SK-N-SH (cell line): ENCODE measurements around the gene GDPD3. TPM values are rescaled to one million over a fixed set of nuclear protein-coding genes. Genes with fewer than 3 reads are reported as not detected.

Experiments used
- CTCF ChIA-PET: fragments of 300-600, 350-600 bp; formaldehyde crosslinking; extraction: SDS; loops from one replicate; lab custom pipeline; 2021; lab: Yijun Ruan, JAX
- POLR2A ChIA-PET: fragments of 350-600 bp; sonication (Branson Sonifier 250); formaldehyde crosslinking; extraction: SDS; loops from one replicate; lab custom pipeline; 2020; ENCODE audit warnings: antibody characterized with exemption, inconsistent platforms; lab: Yijun Ruan, JAX
- DNase-seq: peaks from one replicate; pipeline ENCODE4 v3.0.0; 2012
- H2AFZ ChIP-seq: fragments of 200-600 bp; sonication (generic); 2 replicates; pipeline ENCODE4 v1.8.1; 2016; ENCODE audit warnings: antibody characterized with exemption, mild to moderate bottlenecking, low read depth
- H3F3A ChIP-seq: fragments of 200-600 bp; sonication (generic); replicated peaks from 2 replicates; pipeline ENCODE3; 2016; ENCODE audit warnings: antibody characterized with exemption, mild to moderate bottlenecking; ENCODE audit not compliant: insufficient read depth
- H3K27ac ChIP-seq, 2 experiments: fragments of 200-500 bp in 1 of 2; fragments of 200-600 bp in 1 of 2; sonication (Bioruptor generic) in 1 of 2; sonication (generic), shearing (Covaris generic) in 1 of 2; 2 replicates each; pipeline versions ENCODE4 v1.5.1 to v1.6.1; 2014 to 2016; ENCODE audit warnings: low read depth in 2 of 2, inconsistent platforms in 1 of 2, low read length in 1 of 2, mild to moderate bottlenecking in 1 of 2, mixed read lengths in 1 of 2
- H3K27me3 ChIP-seq: fragments of 200-600 bp; sonication (generic), shearing (Covaris generic); 2 replicates; pipeline ENCODE4 v1.6.1; 2016; ENCODE audit warnings: mixed run types; ENCODE audit not compliant: insufficient read depth
- H3K36me3 ChIP-seq, 2 experiments: fragments of 200-500 bp in 1 of 2; fragments of 200-600 bp in 1 of 2; sonication (Bioruptor generic) in 1 of 2; sonication (generic) in 1 of 2; replicated peaks in 1 of 2; 2 replicates each; pipeline versions ENCODE3 to v1.5.1; 2014 to 2016; ENCODE audit warnings: low read length in 1 of 2, mild to moderate bottlenecking in 1 of 2; ENCODE audit not compliant: insufficient read depth in 2 of 2, control insufficient read depth in 1 of 2
- H3K4me1 ChIP-seq, 2 experiments: fragments of 200-500 bp in 1 of 2; fragments of 200-600 bp in 1 of 2; sonication (Bioruptor generic) in 1 of 2; sonication (generic), shearing (Covaris generic) in 1 of 2; 2 replicates each; pipeline versions ENCODE4 v1.5.1 to v1.6.1; 2014 to 2016; ENCODE audit warnings: low read depth in 1 of 2, low read length in 1 of 2, mixed run types in 1 of 2; ENCODE audit not compliant: insufficient read depth in 2 of 2, control insufficient read depth in 1 of 2
- H3K4me2 ChIP-seq: fragments of 200-600 bp; sonication (generic), shearing (Covaris generic); 2 replicates; pipeline ENCODE4 v1.6.1; 2017; ENCODE audit warnings: mixed run types
- H3K4me3 ChIP-seq, 2 experiments: fragments of 200-500 bp in 1 of 2; fragments of 200-600 bp in 1 of 2; sonication (Bioruptor generic) in 1 of 2; sonication (generic), shearing (Covaris generic) in 1 of 2; 2 replicates each; pipeline versions ENCODE4 v1.5.1 to v1.8.1; 2014 to 2016; ENCODE audit warnings: low read depth in 2 of 2, inconsistent platforms in 1 of 2, low read length in 1 of 2, mild to moderate bottlenecking in 1 of 2, mixed read lengths in 1 of 2, moderate library complexity in 1 of 2
- H3K79me2 ChIP-seq: fragments of 200-600 bp; sonication (generic); 2 replicates; pipeline ENCODE4 v1.8.1; 2017; ENCODE audit warnings: mild to moderate bottlenecking; ENCODE audit not compliant: insufficient read depth
- H3K9ac ChIP-seq: fragments of 200-600 bp; sonication (generic); 2 replicates; pipeline ENCODE4 v1.6.1; 2017; ENCODE audit warnings: mixed run types
- H3K9me2 ChIP-seq: fragments of 200-600 bp; sonication (generic); 2 replicates; pipeline ENCODE4 v1.6.1; 2017; ENCODE audit warnings: mixed run types
- H3K9me3 ChIP-seq: fragments of 200-600 bp; sonication (generic); 2 replicates; pipeline ENCODE4 v1.6.1; 2017; ENCODE audit warnings: mixed run types, mild to moderate bottlenecking, moderate library complexity
- H4K20me1 ChIP-seq: fragments of 200-600 bp; sonication (generic); 2 replicates; pipeline ENCODE4 v1.6.1; 2017; ENCODE audit warnings: mild to moderate bottlenecking, mixed run types; ENCODE audit not compliant: insufficient read depth
- CHD2 ChIP-seq: fragments of 150-350 bp; IDR thresholded peaks from 2 replicates; pipeline ENCODE4 v1.6.1; 2018; ENCODE audit warnings: low read length; ENCODE audit not compliant: partially characterized antibody
- CTCF ChIP-seq: fragments of 200-600 bp; sonication (generic); IDR thresholded peaks from 2 replicates; pipeline ENCODE4 v1.6.1; 2017; ENCODE audit warnings: antibody characterized with exemption, mild to moderate bottlenecking, moderate library complexity
- EZH2phosphoT487 ChIP-seq: fragments of 200-600 bp; sonication (generic); IDR thresholded peaks from 2 replicates; pipeline ENCODE4 v1.6.1; 2017; ENCODE audit warnings: low read depth, mixed run types, mild to moderate bottlenecking, antibody characterized with exemption, moderate library complexity, borderline replicate concordance
- FOSL2 ChIP-seq: IDR thresholded peaks from 2 replicates; pipeline ENCODE4 v1.4.0; 2012; ENCODE audit warnings: low read depth, mild to moderate bottlenecking, moderate library complexity, borderline replicate concordance
- FOXJ3 ChIP-seq: sonication (generic); formaldehyde crosslinking; IDR thresholded peaks from 2 replicates; pipeline ENCODE4 v1.5.1; 2020; ENCODE audit warnings: mild to moderate bottlenecking, missing genetic modification reagents
- GABPA ChIP-seq: IDR thresholded peaks from 2 replicates; pipeline ENCODE4 v1.4.0; 2012; ENCODE audit warnings: low read depth, mild to moderate bottlenecking
- GATA2 ChIP-seq: sonication (generic); formaldehyde crosslinking; IDR thresholded peaks from 2 replicates; pipeline ENCODE4 v1.5.0; 2020; ENCODE audit warnings: mild to moderate bottlenecking, missing genetic modification reagents
- IRF3 ChIP-seq: fragments of 150-350 bp; IDR thresholded peaks from 2 replicates; pipeline ENCODE4 v1.6.1; 2016; ENCODE audit warnings: mild to moderate bottlenecking, low read depth, low read length
- JUND ChIP-seq: IDR thresholded peaks from 2 replicates; pipeline ENCODE4 v1.4.0; 2012
- MEF2A ChIP-seq: IDR thresholded peaks from 2 replicates; pipeline ENCODE4 v1.4.0; 2012; ENCODE audit warnings: low read depth, borderline replicate concordance
- MXI1 ChIP-seq: IDR thresholded peaks from 2 replicates; pipeline ENCODE4 v1.6.1; 2012; ENCODE audit warnings: mild to moderate bottlenecking, low read depth, low read length, improper control_type of control experiment
- NFIC ChIP-seq: IDR thresholded peaks from 2 replicates; pipeline ENCODE4 v1.4.0; 2012; ENCODE audit warnings: borderline replicate concordance
- NRF1 ChIP-seq: IDR thresholded peaks from 2 replicates; pipeline ENCODE4 v1.6.1; 2012; ENCODE audit warnings: low read depth, mild to moderate bottlenecking, low read length
- POLR2AphosphoS5 ChIP-seq: IDR thresholded peaks from 2 replicates; pipeline ENCODE4 v1.6.1; 2012; ENCODE audit warnings: low read depth, low read length
- RAD21 ChIP-seq: IDR thresholded peaks from 2 replicates; pipeline ENCODE4 v1.6.1; 2012; ENCODE audit warnings: mild to moderate bottlenecking, low read length
- RCOR1 ChIP-seq: fragments of 150-350 bp; IDR thresholded peaks from 2 replicates; pipeline ENCODE4 v1.6.1; 2017; ENCODE audit warnings: antibody characterized with exemption, low read length
- RXRA ChIP-seq: IDR thresholded peaks from 2 replicates; pipeline ENCODE4 v1.4.0; 2012; ENCODE audit warnings: low read depth, mild to moderate bottlenecking, borderline replicate concordance
- SIN3A ChIP-seq: IDR thresholded peaks from 2 replicates; pipeline ENCODE4 v1.6.1; 2012; ENCODE audit warnings: low read depth, mild to moderate bottlenecking, low read length, moderate library complexity, borderline replicate concordance
- SMC3 ChIP-seq: IDR thresholded peaks from 2 replicates; pipeline ENCODE4 v1.6.1; 2012; ENCODE audit warnings: low read depth, low read length, improper control_type of control experiment
- TAF1 ChIP-seq: IDR thresholded peaks from 2 replicates; pipeline ENCODE4 v1.6.1; 2012; ENCODE audit warnings: low read depth, mild to moderate bottlenecking, low read length, moderate library complexity, borderline replicate concordance
- TCF12 ChIP-seq: IDR thresholded peaks from 2 replicates; pipeline ENCODE4 v1.4.0; 2012
- TEAD4 ChIP-seq: IDR thresholded peaks from 2 replicates; pipeline ENCODE4 v1.4.0; 2012; ENCODE audit warnings: mild to moderate bottlenecking, borderline replicate concordance; ENCODE audit not compliant: insufficient read depth
- USF1 ChIP-seq: IDR thresholded peaks from 2 replicates; pipeline ENCODE4 v1.4.0; 2012; ENCODE audit warnings: low read depth, borderline replicate concordance
- YY1 ChIP-seq: IDR thresholded peaks from 2 replicates; pipeline ENCODE4 v1.4.0; 2012; ENCODE audit warnings: low read depth, mild to moderate bottlenecking
- WGBS: methylation state at CpG from one replicate; pipeline ENCODE4 v1.1.6; 2017; ENCODE audit warnings: low lambda C conversion rate; 5-methylcytosine and 5-hydroxymethylcytosine counted together
- polyA plus RNA-seq, 3 experiments: library from polyadenylated mRNA; depleted of rRNA; stranded (reverse); fragments of >200 nt; gene quantifications; 2 replicates each; pipeline ENCODE4 v1.2.3, GENCODE V29; 2012
- TF ChIP-seq, protein P1 (sequence below): IDR thresholded peaks from 2 replicates; pipeline ENCODE4; 2012
- TF ChIP-seq, protein P2 (sequence below): IDR thresholded peaks from 2 replicates; pipeline ENCODE4 v1.4.0; 2012; ENCODE audit warnings: low read depth, borderline replicate concordance
- TF ChIP-seq, protein P3 (sequence below): IDR thresholded peaks from 2 replicates; pipeline ENCODE4 v1.4.0; 2012; ENCODE audit warnings: low read depth

The GDPD3 gene
- polyA plus RNA-seq, 1 of the 3 experiments (the other 2 are of a cell fraction), result 2.3 TPM

- H3K4me1 ChIP-seq, result peaks cover 5 to 34% of the 10 kb centered on the region in 2 experiments; a peak in 2 of 4 replicates
- peak overlapping the region; percentile 58 to 61 for H3K4me3 ChIP-seq
- H3K27me3 ChIP-seq, result no peaks in the 10 kb centered on the region
- ChIA-PET CTCF (interaction anchor here (0.6 to 5.5 kb wide), 36 partner anchors 8 to 353 kb away, joined by 3 to 68 read pairs (median 7); partner anchors contain the start of genes ALDOA, CDIPT, CORO1A and GDPD3), POLR2A (interaction anchor here (0.9 to 6.9 kb wide), 6 partner anchors 11 to 40 kb away, joined by 3 to 57 read pairs (median 6); partner anchors contain the start of genes ALDOA and PPP4C)
- H3K36me3 ChIP-seq, result no peaks in the 10 kb centered on the region
- no peaks in the 10 kb centered on the region for H4K20me1 ChIP-seq
- no peaks in the 10 kb centered on the region for H3K9me3 ChIP-seq
- DNase-seq, result peak; percentile 94
- peak overlapping the region; percentile 49; the same call in 1 of the 2 replicates for H3K9ac ChIP-seq
- peaks cover 23% of the 10 kb centered on the region for H3F3A ChIP-seq
- peak overlapping the region; percentile 92 for H3K4me2 ChIP-seq
- no peaks in the 10 kb centered on the region for H3K9me2 ChIP-seq
- peak overlapping the region; percentile 50 to 89; a peak in 3 of 4 replicates for H3K27ac ChIP-seq
- peaks cover 4% of the 10 kb centered on the region; the same call in 1 of the 2 replicates for H3K79me2 ChIP-seq
- peak overlapping the region; percentile 94; the same call in 1 of the 2 replicates for H2AFZ ChIP-seq
- WGBS, result 21% methylated on average over 15 of the region's 22 CpGs
- TF ChIP-seq CHD2, result no peak
- TF ChIP-seq YY1, result no peak
- TF ChIP-seq NFIC, result no peak
- peak; percentile 51 for TF ChIP-seq RAD21
- TF ChIP-seq MEF2A, result no peak
- no peak for TF ChIP-seq IRF3
- no peak for TF ChIP-seq JUND
- TF ChIP-seq GABPA, result no peak; the same call in 1 of the 2 replicates
- TF ChIP-seq EZH2phosphoT487, result no peak
- TF ChIP-seq TEAD4, result no peak
- TF ChIP-seq RXRA, result no peak
- TF ChIP-seq MXI1, result peak; percentile 60; the same call in 1 of the 2 replicates
- TF ChIP-seq, protein P1, sequence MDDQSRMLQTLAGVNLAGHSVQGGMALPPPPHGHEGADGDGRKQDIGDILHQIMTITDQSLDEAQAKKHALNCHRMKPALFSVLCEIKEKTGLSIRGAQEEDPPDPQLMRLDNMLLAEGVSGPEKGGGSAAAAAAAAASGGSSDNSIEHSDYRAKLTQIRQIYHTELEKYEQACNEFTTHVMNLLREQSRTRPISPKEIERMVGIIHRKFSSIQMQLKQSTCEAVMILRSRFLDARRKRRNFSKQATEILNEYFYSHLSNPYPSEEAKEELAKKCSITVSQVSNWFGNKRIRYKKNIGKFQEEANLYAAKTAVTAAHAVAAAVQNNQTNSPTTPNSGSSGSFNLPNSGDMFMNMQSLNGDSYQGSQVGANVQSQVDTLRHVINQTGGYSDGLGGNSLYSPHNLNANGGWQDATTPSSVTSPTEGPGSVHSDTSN, result no peak
- TF ChIP-seq GATA2 (CRISPR knock-in tag), result no peak
- TF ChIP-seq RCOR1, result peak; percentile 63
- TF ChIP-seq POLR2AphosphoS5, result no peak
- no peak for TF ChIP-seq TCF12
- no peak for TF ChIP-seq NRF1
- peak; percentile 74 for TF ChIP-seq CTCF
- no peak for TF ChIP-seq FOSL2
- TF ChIP-seq FOXJ3 (CRISPR knock-in tag), result no peak
- TF ChIP-seq, protein P2, sequence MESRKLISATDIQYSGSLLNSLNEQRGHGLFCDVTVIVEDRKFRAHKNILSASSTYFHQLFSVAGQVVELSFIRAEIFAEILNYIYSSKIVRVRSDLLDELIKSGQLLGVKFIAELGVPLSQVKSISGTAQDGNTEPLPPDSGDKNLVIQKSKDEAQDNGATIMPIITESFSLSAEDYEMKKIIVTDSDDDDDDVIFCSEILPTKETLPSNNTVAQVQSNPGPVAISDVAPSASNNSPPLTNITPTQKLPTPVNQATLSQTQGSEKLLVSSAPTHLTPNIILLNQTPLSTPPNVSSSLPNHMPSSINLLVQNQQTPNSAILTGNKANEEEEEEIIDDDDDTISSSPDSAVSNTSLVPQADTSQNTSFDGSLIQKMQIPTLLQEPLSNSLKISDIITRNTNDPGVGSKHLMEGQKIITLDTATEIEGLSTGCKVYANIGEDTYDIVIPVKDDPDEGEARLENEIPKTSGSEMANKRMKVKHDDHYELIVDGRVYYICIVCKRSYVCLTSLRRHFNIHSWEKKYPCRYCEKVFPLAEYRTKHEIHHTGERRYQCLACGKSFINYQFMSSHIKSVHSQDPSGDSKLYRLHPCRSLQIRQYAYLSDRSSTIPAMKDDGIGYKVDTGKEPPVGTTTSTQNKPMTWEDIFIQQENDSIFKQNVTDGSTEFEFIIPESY, result no peak
- TF ChIP-seq TAF1, result peak; percentile 24; the same call in 1 of the 2 replicates
- TF ChIP-seq, protein P3, sequence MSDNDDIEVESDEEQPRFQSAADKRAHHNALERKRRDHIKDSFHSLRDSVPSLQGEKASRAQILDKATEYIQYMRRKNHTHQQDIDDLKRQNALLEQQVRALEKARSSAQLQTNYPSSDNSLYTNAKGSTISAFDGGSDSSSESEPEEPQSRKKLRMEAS, result peak; percentile 53; the same call in 1 of the 2 replicates
- no peak; the same call in 1 of the 2 replicates for TF ChIP-seq USF1
- TF ChIP-seq SMC3, result peak; percentile 50
- 0 out of 2 replicates have a peak, but pooled peaks have one; percentile 38 for TF ChIP-seq SIN3A
These were observed 20.8 kb downstream of the GDPD3 start for GRCh38 chr16:30092373-30093010.
